ENCODE data around the gene CST3.

CST3 gene

GRCh38 chr20:23658989-23659609, 21.3 kb upstream of the CST3 start:
- in situ Hi-C loops (cut with MboI; ENCODE audit: low sequenced_read_pairs, unreplicated experiment) = no loop called here
- TF ChIP-seq, protein P1, sequence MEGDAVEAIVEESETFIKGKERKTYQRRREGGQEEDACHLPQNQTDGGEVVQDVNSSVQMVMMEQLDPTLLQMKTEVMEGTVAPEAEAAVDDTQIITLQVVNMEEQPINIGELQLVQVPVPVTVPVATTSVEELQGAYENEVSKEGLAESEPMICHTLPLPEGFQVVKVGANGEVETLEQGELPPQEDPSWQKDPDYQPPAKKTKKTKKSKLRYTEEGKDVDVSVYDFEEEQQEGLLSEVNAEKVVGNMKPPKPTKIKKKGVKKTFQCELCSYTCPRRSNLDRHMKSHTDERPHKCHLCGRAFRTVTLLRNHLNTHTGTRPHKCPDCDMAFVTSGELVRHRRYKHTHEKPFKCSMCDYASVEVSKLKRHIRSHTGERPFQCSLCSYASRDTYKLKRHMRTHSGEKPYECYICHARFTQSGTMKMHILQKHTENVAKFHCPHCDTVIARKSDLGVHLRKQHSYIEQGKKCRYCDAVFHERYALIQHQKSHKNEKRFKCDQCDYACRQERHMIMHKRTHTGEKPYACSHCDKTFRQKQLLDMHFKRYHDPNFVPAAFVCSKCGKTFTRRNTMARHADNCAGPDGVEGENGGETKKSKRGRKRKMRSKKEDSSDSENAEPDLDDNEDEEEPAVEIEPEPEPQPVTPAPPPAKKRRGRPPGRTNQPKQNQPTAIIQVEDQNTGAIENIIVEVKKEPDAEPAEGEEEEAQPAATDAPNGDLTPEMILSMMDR (IDR thresholded peaks at IDR 0.05; ENCODE audit: borderline replicate concordance, control extremely low read depth, extremely low read depth, insufficient read depth, missing control alignments) = no peak
- no peak for DNase-seq (ENCODE audit: low spot score)

- no peak for DNase-seq (ENCODE audit: low spot score)
- in situ Hi-C loops (cut with MboI; ENCODE audit: low sequenced_read_pairs, unreplicated experiment) = no loop called here
- TF ChIP-seq, protein P1 (IDR thresholded peaks at IDR 0.05; ENCODE audit: borderline replicate concordance, control extremely low read depth, extremely low read depth, insufficient read depth, missing control alignments) = no peak
These were observed 20.6 kb upstream of the CST3 start for GRCh38 chr20:23658336-23658735.

DNA sequence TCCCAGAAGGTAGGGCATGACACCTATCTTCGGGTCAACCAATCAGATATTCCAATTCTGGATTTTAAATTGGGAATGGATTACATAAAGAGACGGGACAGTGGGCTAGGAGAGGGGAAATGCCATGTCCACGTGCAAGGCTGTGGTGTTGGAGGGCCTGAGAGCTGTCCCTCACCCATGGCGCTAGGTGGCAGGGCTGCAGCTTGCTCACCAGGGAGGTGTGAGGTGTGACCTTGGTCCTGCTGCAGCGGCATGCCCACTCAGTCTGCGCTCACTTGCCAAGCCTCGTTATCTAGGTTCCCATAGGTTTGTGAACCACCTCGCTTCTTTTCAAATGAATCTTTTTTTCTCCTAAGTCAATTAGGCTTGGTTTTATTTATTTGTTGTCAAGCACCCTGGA, 19.4 kb upstream of the CST3 start:
- in situ Hi-C loops (cut with MboI; ENCODE audit: low sequenced_read_pairs, unreplicated experiment) = no loop called here
- TF ChIP-seq, protein P1 (IDR thresholded peaks at IDR 0.05; ENCODE audit: borderline replicate concordance, control extremely low read depth, extremely low read depth, insufficient read depth, missing control alignments) = no peak
- no peak for DNase-seq (ENCODE audit: low spot score)

- no peak for DNase-seq (ENCODE audit: low spot score)
- in situ Hi-C loops (cut with MboI; ENCODE audit: low sequenced_read_pairs, unreplicated experiment) = no loop called here
- TF ChIP-seq, protein P1 (IDR thresholded peaks at IDR 0.05; ENCODE audit: borderline replicate concordance, control extremely low read depth, extremely low read depth, insufficient read depth, missing control alignments) = no peak
These were observed 18.6 kb upstream of the CST3 start for GRCh38 chr20:23656372-23656771.

GRCh38 chr20:23655491-23656211, 17.9 kb upstream of the CST3 start:
- TF ChIP-seq, protein P1 (IDR thresholded peaks at IDR 0.05; ENCODE audit: borderline replicate concordance, control extremely low read depth, extremely low read depth, insufficient read depth, missing control alignments) = no peak
- DNase-seq (ENCODE audit: low spot score) = no peak
- in situ Hi-C loops (cut with MboI; ENCODE audit: low sequenced_read_pairs, unreplicated experiment) = no loop called here

DNA sequence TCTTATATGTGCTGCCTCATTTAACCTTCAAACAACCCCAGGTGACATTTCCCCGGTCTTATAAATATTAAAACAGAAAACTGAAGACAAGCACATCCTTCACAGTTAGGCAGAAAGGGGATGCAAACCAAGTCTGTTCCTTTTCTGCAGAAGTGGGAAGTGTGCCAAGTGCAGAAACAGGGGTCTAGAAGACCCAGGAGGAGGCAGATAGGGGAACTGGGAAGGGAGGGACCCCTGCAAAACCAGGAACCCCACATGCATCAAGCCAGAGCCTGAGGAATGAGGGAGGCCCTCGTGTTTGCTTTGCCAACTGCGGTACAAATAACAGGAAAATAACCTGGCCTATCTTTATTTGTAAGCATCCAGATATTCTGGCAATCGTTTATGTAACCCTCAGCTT, 17.0 kb upstream of the CST3 start:
- DNase-seq (ENCODE audit: low spot score) = no peak
- in situ Hi-C loops (cut with MboI; ENCODE audit: low sequenced_read_pairs, unreplicated experiment) = no loop called here
- TF ChIP-seq, protein P1 (IDR thresholded peaks at IDR 0.05; ENCODE audit: borderline replicate concordance, control extremely low read depth, extremely low read depth, insufficient read depth, missing control alignments) = no peak

All from GM13976 (cell line).